ENCODE data around the gene TMTC1. TPM values are rescaled to one million over a fixed set of nuclear protein-coding genes. Genes with fewer than 3 reads are reported as not detected.

Gene TMTC1
- total RNA-seq, 1 experiment from 2014 or later: not detected

- no peak overlapping the region for H3K4me3 ChIP-seq (ENCODE audit: low read depth, low read length)
- ChIA-PET CTCF (no interaction called here), POLR2A (no interaction called here)
- H3K4me1 Mint-ChIP-seq (ENCODE audit: low read depth, unreplicated experiment): no peaks in the 10 kb centered on the region
- H3K27ac Mint-ChIP-seq (ENCODE audit: unreplicated experiment): no peak overlapping the region
- DNase-seq: no peak
- H3K27me3 ChIP-seq (replicated peaks; ENCODE audit: control insufficient read depth, insufficient read depth, low read length): no peaks in the 10 kb centered on the region
- no peaks in the 10 kb centered on the region for H3K36me3 ChIP-seq (ENCODE audit: control insufficient read depth, insufficient read depth, low read length)
- no peak for TF ChIP-seq CTCF (IDR thresholded peaks at IDR 0.05; ENCODE audit: insufficient read depth in 1 of 2, low read depth in 1 of 2, low read length in 1 of 2, severe bottlenecking in 1 of 2, unreplicated experiment in 1 of 2)
- H3K36me3 Mint-ChIP-seq (ENCODE audit: insufficient read depth, unreplicated experiment): no peaks in the 10 kb centered on the region
- H3K9me3 ChIP-seq: no peaks in the 10 kb centered on the region
- H3K27me3 Mint-ChIP-seq (ENCODE audit: insufficient read depth, unreplicated experiment): peaks cover 20% of the 10 kb centered on the region
- no TSS peak for BruUV-seq (replicated peaks)
- H3K4me3 Mint-ChIP-seq (ENCODE audit: unreplicated experiment): no peak overlapping the region
- H3K4me1 ChIP-seq: no peaks in the 10 kb centered on the region
- intact Hi-C loops (cut with micrococcal nuclease; ENCODE audit: unreplicated experiment): loop anchor here (10.0 kb wide), 1 partner anchor 152 kb away; no protein-coding TSS in a partner anchor
- no peaks in the 10 kb centered on the region for H3K9me3 Mint-ChIP-seq (ENCODE audit: unreplicated experiment)
Observed at GRCh38 chr12:29706311-29706710, 77.4 kb downstream of the TMTC1 start.

DNA sequence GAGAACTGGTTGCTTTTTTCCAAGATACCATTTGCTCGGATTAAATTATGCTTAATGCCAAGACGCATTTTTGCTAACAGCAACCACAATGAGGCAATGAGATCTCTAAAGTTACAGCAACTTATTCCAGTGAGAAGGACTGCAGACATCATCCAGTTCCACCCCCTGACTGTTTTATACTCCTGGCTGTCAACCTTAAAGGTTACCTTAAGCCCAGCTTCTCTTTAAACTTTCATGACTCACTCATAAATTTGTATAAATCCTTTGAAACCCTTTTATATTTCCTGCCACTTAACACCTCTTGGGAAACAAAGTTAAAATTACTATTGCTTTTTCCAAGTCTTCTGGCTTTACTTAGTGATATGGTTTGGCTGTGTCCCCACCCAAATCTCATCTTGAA, 80.2 kb downstream of the TMTC1 start:
- intact Hi-C loops (cut with micrococcal nuclease; ENCODE audit: unreplicated experiment): loop anchor here (10.0 kb wide), 1 partner anchor 149 kb away; no protein-coding TSS in a partner anchor
- H3K36me3 ChIP-seq (ENCODE audit: control insufficient read depth, insufficient read depth, low read length): no peaks in the 10 kb centered on the region
- no peak overlapping the region for H3K4me3 ChIP-seq (ENCODE audit: low read depth, low read length)
- H3K36me3 Mint-ChIP-seq (ENCODE audit: insufficient read depth, unreplicated experiment): no peaks in the 10 kb centered on the region
- H3K9me3 ChIP-seq: no peaks in the 10 kb centered on the region
- no TSS peak for BruUV-seq (replicated peaks)
- DNase-seq: no peak
- no peaks in the 10 kb centered on the region for H3K27me3 ChIP-seq (replicated peaks; ENCODE audit: control insufficient read depth, insufficient read depth, low read length)
- TF ChIP-seq CTCF (IDR thresholded peaks at IDR 0.05; ENCODE audit: insufficient read depth in 1 of 2, low read depth in 1 of 2, low read length in 1 of 2, severe bottlenecking in 1 of 2, unreplicated experiment in 1 of 2): no peak
- H3K4me1 Mint-ChIP-seq (ENCODE audit: low read depth, unreplicated experiment): no peaks in the 10 kb centered on the region
- CTCF ChIA-PET: no interaction called here
- H3K27ac Mint-ChIP-seq (ENCODE audit: unreplicated experiment): no peak overlapping the region
- H3K4me1 ChIP-seq: no peaks in the 10 kb centered on the region
- peaks cover 21% of the 10 kb centered on the region for H3K27me3 Mint-ChIP-seq (ENCODE audit: insufficient read depth, unreplicated experiment)
- H3K9me3 Mint-ChIP-seq (ENCODE audit: unreplicated experiment): no peaks in the 10 kb centered on the region
- H3K4me3 Mint-ChIP-seq (ENCODE audit: unreplicated experiment): no peak overlapping the region
- POLR2A ChIA-PET: no interaction called here

DNA sequence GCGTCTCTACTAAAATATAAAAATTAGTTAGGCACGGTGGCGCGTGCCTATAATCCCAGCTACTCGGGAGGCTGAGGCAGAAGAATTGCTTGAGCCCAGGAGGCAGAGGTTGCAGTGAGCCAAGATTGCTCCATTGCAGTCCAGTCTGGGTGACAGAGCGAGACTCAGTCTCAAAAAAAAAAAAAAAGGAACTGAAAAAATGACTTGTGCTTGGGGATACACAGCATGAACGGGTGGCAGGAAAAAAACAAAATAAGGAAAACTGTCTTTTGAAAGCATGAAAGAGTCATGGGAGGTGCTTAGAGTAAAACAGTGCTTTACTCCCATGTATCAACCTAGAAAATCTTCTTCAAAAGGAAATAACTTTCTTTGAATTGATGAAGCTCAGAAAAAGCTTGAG, 80.8 kb downstream of the TMTC1 start:
- Mint-ChIP-seq H3K4me3 (ENCODE audit: unreplicated experiment) (no peak overlapping the region), H3K27me3 (ENCODE audit: insufficient read depth, unreplicated experiment) (peaks cover 21% of the 10 kb centered on the region), H3K27ac (ENCODE audit: unreplicated experiment) (no peak overlapping the region), H3K36me3 (ENCODE audit: insufficient read depth, unreplicated experiment) (no peaks in the 10 kb centered on the region), H3K4me1 (ENCODE audit: low read depth, unreplicated experiment) (no peaks in the 10 kb centered on the region), H3K9me3 (ENCODE audit: unreplicated experiment) (no peaks in the 10 kb centered on the region)
- POLR2A ChIA-PET: no interaction called here
- TF ChIP-seq CTCF (IDR thresholded peaks at IDR 0.05; ENCODE audit: insufficient read depth in 1 of 2, low read depth in 1 of 2, low read length in 1 of 2, severe bottlenecking in 1 of 2, unreplicated experiment in 1 of 2): no peak
- no peaks in the 10 kb centered on the region for H3K4me1 ChIP-seq
- no peaks in the 10 kb centered on the region for H3K36me3 ChIP-seq (ENCODE audit: control insufficient read depth, insufficient read depth, low read length)
- H3K9me3 ChIP-seq: no peaks in the 10 kb centered on the region
- H3K27me3 ChIP-seq (replicated peaks; ENCODE audit: control insufficient read depth, insufficient read depth, low read length): no peaks in the 10 kb centered on the region
- CTCF ChIA-PET: no interaction called here
- DNase-seq: no peak
- no peak overlapping the region for H3K4me3 ChIP-seq (ENCODE audit: low read depth, low read length)
- no TSS peak for BruUV-seq (replicated peaks)
- intact Hi-C loops (cut with micrococcal nuclease; ENCODE audit: unreplicated experiment): loop anchor here (10.0 kb wide), 1 partner anchor 148 kb away; no protein-coding TSS in a partner anchor
